G401 (cell line): ENCODE results near the gene GPR37. TPM values are rescaled to one million over a fixed set of nuclear protein-coding genes. Genes with fewer than 3 reads are reported as not detected.
A peak's percentile ranks its signal among the peaks of the same experiment; 100 is the strongest.

Source experiments
- DNase-seq: peaks from one replicate; pipeline ENCODE4 v3.0.0-alpha.2; 2015; ENCODE audit warnings: low spot score
- in situ Hi-C: cut with HindIII; loops from 2 replicates; pipeline ENCODE4 v1.10.0; 2016; ENCODE audit warnings: low sequenced_read_pairs, mixed read lengths
- total RNA-seq: library from RNA; depleted of rRNA; stranded (reverse); fragments of >200 nt; shearing (Covaris generic); gene quantifications from 2 replicates; pipeline ENCODE4 v1.2.3, GENCODE V29; 2014

GPR37 gene
- total RNA-seq, 1 experiment from 2014 or later = not detected

GRCh38 chr7:124781907-124782734 lies 16.5 kb upstream of the GPR37 start:
- no peak for DNase-seq
- in situ Hi-C loops = no loop called here

GRCh38 chr7:124781418-124781817 lies 15.8 kb upstream of the GPR37 start:
- DNase-seq = no peak
- in situ Hi-C loops = no loop called here

GRCh38 chr7:124780608-124781007 lies 15.0 kb upstream of the GPR37 start:
- in situ Hi-C loops = no loop called here
- DNase-seq = no peak

GRCh38 chr7:124780056-124780455 lies 14.5 kb upstream of the GPR37 start:
- in situ Hi-C loops = no loop called here
- DNase-seq = no peak

- in situ Hi-C loops = no loop called here
- no peak for DNase-seq
Observed at GRCh38 chr7:124779620-124780019, 14.0 kb upstream of the GPR37 start.

- DNase-seq = peak; percentile 13
- in situ Hi-C loops = no loop called here
Observed at GRCh38 chr7:124779194-124779593, 13.6 kb upstream of the GPR37 start.

- in situ Hi-C loops = no loop called here
- no peak for DNase-seq
Observed at GRCh38 chr7:124777268-124777667, 11.7 kb upstream of the GPR37 start.

- in situ Hi-C loops = no loop called here
- no peak for DNase-seq
Observed at GRCh38 chr7:124776153-124776552, 10.6 kb upstream of the GPR37 start.

GRCh38 chr7:124775422-124775821 lies 9.8 kb upstream of the GPR37 start:
- no peak for DNase-seq
- in situ Hi-C loops = no loop called here

- no peak for DNase-seq
- in situ Hi-C loops = no loop called here
Observed at GRCh38 chr7:124773938-124774337, 8.3 kb upstream of the GPR37 start.

- in situ Hi-C loops = no loop called here
- no peak for DNase-seq
Observed at GRCh38 chr7:124773339-124773738, 7.7 kb upstream of the GPR37 start.

- no peak for DNase-seq
- in situ Hi-C loops = no loop called here
Observed at GRCh38 chr7:124769136-124769535, 3.5 kb upstream of the GPR37 start.

- no peak for DNase-seq
- in situ Hi-C loops = no loop called here
Observed at GRCh38 chr7:124768525-124768924, 2.9 kb upstream of the GPR37 start.

- DNase-seq = no peak
- in situ Hi-C loops = no loop called here
Observed at GRCh38 chr7:124764847-124765400, 668 bp downstream of the GPR37 start.

GRCh38 chr7:124764051-124764846 lies 1.3 kb downstream of the GPR37 start:
- no peak for DNase-seq
- in situ Hi-C loops = no loop called here

- no peak for DNase-seq
- in situ Hi-C loops = no loop called here
Observed at GRCh38 chr7:124762611-124763143, 2.9 kb downstream of the GPR37 start.

GRCh38 chr7:124761164-124761715 lies 4.4 kb downstream of the GPR37 start:
- in situ Hi-C loops = no loop called here
- DNase-seq = no peak

GRCh38 chr7:124758327-124758726 lies 7.3 kb downstream of the GPR37 start:
- DNase-seq = no peak
- in situ Hi-C loops = no loop called here

- no peak for DNase-seq
- in situ Hi-C loops = no loop called here
Observed at GRCh38 chr7:124754576-124755268, 10.9 kb downstream of the GPR37 start.
